HepG2 (cell line): ENCODE data around the gene NFS1. TPM values are rescaled to one million over a fixed set of nuclear protein-coding genes. Genes with fewer than 3 reads are reported as not detected.
A peak's percentile ranks its signal among the peaks of the same experiment; 100 is the strongest.

Experiments used
- EEA1 ChIP-seq: sonication (generic); formaldehyde crosslinking; IDR thresholded peaks from 2 replicates; pipeline ENCODE4 v1.5.1; 2020; ENCODE audit warnings: mild to moderate bottlenecking, missing genetic modification reagents, borderline replicate concordance
- GABPA ChIP-seq, 2 experiments: IDR thresholded peaks; 2 replicates each; pipeline ENCODE4 v1.6.1; 2011 to 2016; ENCODE audit warnings: low read depth in 2 of 2, low read length in 1 of 2, missing biosample characterization in 1 of 2, missing genetic modification characterization in 1 of 2
- GATAD2A ChIP-seq: IDR thresholded peaks from 2 replicates; pipeline ENCODE4 v1.6.1; 2016
- HMGA1 ChIP-seq: sonication (generic); formaldehyde crosslinking; conservative IDR thresholded peaks from 2 replicates; pipeline ENCODE4 v1.4.0; 2020; ENCODE audit warnings: missing genetic modification reagents
- KDM5B ChIP-seq: sonication (generic); formaldehyde crosslinking; IDR thresholded peaks from 2 replicates; pipeline ENCODE4 v1.4.0; 2020; ENCODE audit warnings: missing genetic modification reagents, mild to moderate bottlenecking, borderline replicate concordance
- MTA1 ChIP-seq: sonication (generic); formaldehyde crosslinking; IDR thresholded peaks from 2 replicates; pipeline ENCODE4 v1.4.0; 2020; ENCODE audit warnings: missing genetic modification reagents, mild to moderate bottlenecking, borderline replicate concordance
- NFAT5 ChIP-seq: sonication (generic); formaldehyde crosslinking; IDR thresholded peaks from 2 replicates; pipeline ENCODE4 v1.4.0; 2020; ENCODE audit warnings: missing genetic modification reagents
- PITX1 ChIP-seq: sonication (generic); formaldehyde crosslinking; IDR thresholded peaks from 2 replicates; pipeline ENCODE4 v1.5.1; 2020; ENCODE audit warnings: mild to moderate bottlenecking, missing genetic modification reagents
- STAT5B ChIP-seq: sonication (generic); formaldehyde crosslinking; IDR thresholded peaks from 2 replicates; pipeline ENCODE4 v1.4.0; 2020; ENCODE audit warnings: missing genetic modification reagents
- ZGPAT ChIP-seq: IDR thresholded peaks from 2 replicates; pipeline ENCODE4 v1.6.1; 2016; ENCODE audit warnings: mild to moderate bottlenecking
- ZKSCAN8 ChIP-seq: IDR thresholded peaks from 2 replicates; pipeline ENCODE4 v1.6.1; 2016; ENCODE audit warnings: borderline replicate concordance, missing genetic modification reagents, missing compliant biosample characterization
- ZNF280B ChIP-seq: sonication (generic); formaldehyde crosslinking; IDR thresholded peaks from 2 replicates; pipeline ENCODE4 v1.5.0; 2020; ENCODE audit warnings: missing genetic modification reagents, mild to moderate bottlenecking, borderline replicate concordance
- ZNF317 ChIP-seq: sonication (generic); formaldehyde crosslinking; IDR thresholded peaks from 2 replicates; pipeline ENCODE4 v1.5.0; 2020; ENCODE audit warnings: mild to moderate bottlenecking, missing genetic modification reagents
- ZNF639 ChIP-seq: conservative IDR thresholded peaks from 2 replicates; pipeline ENCODE4 v1.6.1; 2018; ENCODE audit warnings: missing genetic modification reagents
- ZNF724P ChIP-seq: sonication (generic); formaldehyde crosslinking; IDR thresholded peaks from 2 replicates; pipeline ENCODE4 v1.8.0; 2022; ENCODE audit warnings: missing genetic modification reagents, borderline replicate concordance
- ZNF770 ChIP-seq: sonication (generic); formaldehyde crosslinking; IDR thresholded peaks from 2 replicates; pipeline ENCODE4 v1.5.0; 2020; ENCODE audit warnings: mild to moderate bottlenecking, missing genetic modification reagents
- polyA plus RNA-seq, 8 experiments: library from polyadenylated mRNA; depleted of rRNA in 3 of 8; stranded (reverse) in 7 of 8; unstranded in 1 of 8; fragments of >200 nt; fragmentation: Illumina TruSeq in 4 of 8; extraction: Trizol in 4 of 8; gene quantifications; 2 replicates each; pipeline versions ENCODE4 v1.2.1 to v1.2.3, GENCODE V29; 2011 to 2016; ENCODE audit warnings: low read depth in 4 of 8, missing spikeins in 1 of 8, mixed read lengths in 1 of 8; ENCODE audit not compliant: insufficient read depth in 1 of 8
- total RNA-seq, 5 experiments: library from RNA; depleted of rRNA; stranded (reverse); fragments of >200 nt; fragmentation: Illumina TruSeq; extraction: Trizol; gene quantifications; 2 replicates each; pipeline ENCODE4 v1.2.3, GENCODE V29; 2016; ENCODE audit warnings: low read depth in 1 of 5

The NFS1 gene
- total and polyA plus RNA-seq, 2 of the 13 experiments (the other 11 are each of a cell fraction or from before 2014, with no cell fraction given) = 65.9 to 88.1 TPM

- TF ChIP-seq NFAT5 (0 out of 2 replicates have a peak, but pooled peaks have one; percentile 53), STAT5B (CRISPR knock-in tag) (no peak), ZNF280B (CRISPR knock-in tag) (no peak), ZNF317 (CRISPR knock-in tag) (no peak), GABPA (IDR thresholded peaks at IDR 0.05; ENCODE audit: low read depth, low read length) (no peak), GABPA (CRISPR knock-in tag; IDR thresholded peaks at IDR 0.05; ENCODE audit: low read depth) (no peak), ZNF724P (peak; percentile 55; the same call in 1 of the 2 replicates), ZGPAT (CRISPR knock-in tag) (peak; percentile 9), PITX1 (no peak), ZKSCAN8 (CRISPR knock-in tag) (no peak), HMGA1 (CRISPR knock-in tag) (no peak), KDM5B (CRISPR knock-in tag) (no peak), MTA1 (CRISPR knock-in tag) (no peak), ZNF770 (CRISPR knock-in tag) (no peak), GATAD2A (CRISPR knock-in tag) (no peak), ZNF639 (CRISPR knock-in tag) (no peak), EEA1 (CRISPR knock-in tag) (no peak)
These were observed 3.1 kb upstream of the NFS1 start (continued) for GRCh38 chr20:35702051-35702823.
